ENCODE results near the gene CYB5RL.

GRCh38 chr1:54229281-54229891 lies 29.6 kb upstream of the CYB5RL start:
- no peak for TF ChIP-seq EZH2 (IDR thresholded peaks at IDR 0.05; ENCODE audit: low read length, unreplicated experiment)
- TF ChIP-seq CTCF (conservative IDR thresholded peaks at IDR 0.05; ENCODE audit: low read depth, low read length): no peak

All from PC-3 (cell line).